ENCODE measurements around the gene KCNIP1.
A peak's percentile ranks its signal among the peaks of the same experiment; 100 is the strongest.

The KCNIP1 gene

GRCh38 chr5:170523830-170524229 is 20.0 kb downstream of the KCNIP1 start:
- Histone ChIP-seq H3K18ac (ENCODE audit: low read length) (peak overlapping the region; percentile 73), H2AK5ac (ENCODE audit: low read depth, low read length) (peak overlapping the region; percentile 22), H2BK12ac (ENCODE audit: low read length) (no peak overlapping the region), H2BK5ac (ENCODE audit: low read length) (no peak overlapping the region), H3K9me3 (replicated peaks in 1 of 2; ENCODE audit: control insufficient read depth in 2 of 2, insufficient read depth in 1 of 2, low read depth in 1 of 2, low read length in 2 of 2) (no peaks in the 10 kb centered on the region), H3K4ac (ENCODE audit: low read length) (no peak overlapping the region), H2AFZ (ENCODE audit: low read length) (no peak overlapping the region), H2BK15ac (ENCODE audit: low read length) (no peak overlapping the region), H3K79me1 (ENCODE audit: low read depth, low read length) (no peaks in the 10 kb centered on the region), H3K4me3 (ENCODE audit: low read length in 2 of 2) (no peak overlapping the region), H3K4me1 (ENCODE audit: control insufficient read depth in 2 of 2, insufficient read depth in 1 of 2, low read depth in 1 of 2, low read length in 2 of 2) (peaks cover 0 to 7% of the 10 kb centered on the region in 2 donors), H3K27me3 (ENCODE audit: control insufficient read depth in 3 of 3, insufficient read depth in 3 of 3, low read depth in 1 of 3, low read length in 3 of 3) (no peaks in the 10 kb centered on the region), H2BK120ac (ENCODE audit: low read depth, low read length) (no peak overlapping the region), H3K36me3 (replicated peaks in 1 of 2; ENCODE audit: control insufficient read depth in 2 of 2, insufficient read depth in 2 of 2, low read length in 2 of 2) (no peaks in the 10 kb centered on the region), H3K14ac (ENCODE audit: low read length) (no peak overlapping the region), H3K4me2 (ENCODE audit: insufficient read depth, low read length, poor library complexity, severe bottlenecking) (no peak overlapping the region), H3K23ac (ENCODE audit: low read depth, low read length, poor library complexity) (no peak overlapping the region), H3K27ac (replicated peaks; ENCODE audit: low read length) (no peak overlapping the region), H4K8ac (ENCODE audit: low read depth, low read length) (no peak overlapping the region), H3K9ac (ENCODE audit: low read depth, low read length, poor library complexity) (no peak overlapping the region), H4K91ac (ENCODE audit: low read depth, low read length, poor library complexity) (no peak overlapping the region)
- DNase-seq (ENCODE audit: low spot score) = no peak
- WGBS, 2 donors (ENCODE audit: extremely low coverage in 2 of 2, insufficient read length in 2 of 2, insufficient replicate concordance in 1 of 2) = no CpG with 5 or more reads among the region's 2 CpGs

- no peak overlapping the region for H2BK120ac ChIP-seq (ENCODE audit: low read depth, low read length)
- peaks cover 0 to 7% of the 10 kb centered on the region in 2 donors for H3K4me1 ChIP-seq (ENCODE audit: control insufficient read depth in 2 of 2, insufficient read depth in 1 of 2, low read depth in 1 of 2, low read length in 2 of 2)
- no peak overlapping the region for H3K23ac ChIP-seq (ENCODE audit: low read depth, low read length, poor library complexity)
- no peaks in the 10 kb centered on the region for H3K9me3 ChIP-seq (replicated peaks in 1 of 2; ENCODE audit: control insufficient read depth in 2 of 2, insufficient read depth in 1 of 2, low read depth in 1 of 2, low read length in 2 of 2)
- H3K14ac ChIP-seq (ENCODE audit: low read length) = no peak overlapping the region
- H2AK5ac ChIP-seq (ENCODE audit: low read depth, low read length) = no peak overlapping the region
- no peak overlapping the region for H2AFZ ChIP-seq (ENCODE audit: low read length)
- H4K8ac ChIP-seq (ENCODE audit: low read depth, low read length) = no peak overlapping the region
- WGBS, 2 donors (ENCODE audit: extremely low coverage in 2 of 2, insufficient read length in 2 of 2, insufficient replicate concordance in 1 of 2) = no CpG with 5 or more reads among the region's 3 CpGs
- no peak overlapping the region for H2BK5ac ChIP-seq (ENCODE audit: low read length)
- no peak overlapping the region for H2BK12ac ChIP-seq (ENCODE audit: low read length)
- no peak overlapping the region for H3K4me2 ChIP-seq (ENCODE audit: insufficient read depth, low read length, poor library complexity, severe bottlenecking)
- no peak overlapping the region for H2BK15ac ChIP-seq (ENCODE audit: low read length)
- no peaks in the 10 kb centered on the region for H3K79me1 ChIP-seq (ENCODE audit: low read depth, low read length)
- H4K91ac ChIP-seq (ENCODE audit: low read depth, low read length, poor library complexity) = no peak overlapping the region
- H3K4ac ChIP-seq (ENCODE audit: low read length) = no peak overlapping the region
- no peak overlapping the region for H3K9ac ChIP-seq (ENCODE audit: low read depth, low read length, poor library complexity)
- H3K18ac ChIP-seq (ENCODE audit: low read length) = no peak overlapping the region
- no peak overlapping the region for H3K4me3 ChIP-seq (ENCODE audit: low read length in 2 of 2)
- H3K27me3 ChIP-seq (ENCODE audit: control insufficient read depth in 3 of 3, insufficient read depth in 3 of 3, low read depth in 1 of 3, low read length in 3 of 3) = no peaks in the 10 kb centered on the region
- no peak for DNase-seq (ENCODE audit: low spot score)
- no peaks in the 10 kb centered on the region for H3K36me3 ChIP-seq (replicated peaks in 1 of 2; ENCODE audit: control insufficient read depth in 2 of 2, insufficient read depth in 2 of 2, low read length in 2 of 2)
- no peak overlapping the region for H3K27ac ChIP-seq (replicated peaks; ENCODE audit: low read length)
Measured at GRCh38 chr5:170524576-170524975, 20.8 kb downstream of the KCNIP1 start.

GRCh38 chr5:170525470-170526211 is 21.8 kb downstream of the KCNIP1 start:
- peak overlapping the region; percentile 63 for H3K18ac ChIP-seq (ENCODE audit: low read length)
- no peak overlapping the region for H3K14ac ChIP-seq (ENCODE audit: low read length)
- no peak overlapping the region for H3K4me2 ChIP-seq (ENCODE audit: insufficient read depth, low read length, poor library complexity, severe bottlenecking)
- H3K79me1 ChIP-seq (ENCODE audit: low read depth, low read length) = no peaks in the 10 kb centered on the region
- no peak overlapping the region for H4K91ac ChIP-seq (ENCODE audit: low read depth, low read length, poor library complexity)
- H2BK15ac ChIP-seq (ENCODE audit: low read length) = no peak overlapping the region
- DNase-seq (ENCODE audit: low spot score) = no peak
- H2AK5ac ChIP-seq (ENCODE audit: low read depth, low read length) = no peak overlapping the region
- no peak overlapping the region for H3K27ac ChIP-seq (replicated peaks; ENCODE audit: low read length)
- H3K27me3 ChIP-seq (ENCODE audit: control insufficient read depth in 3 of 3, insufficient read depth in 3 of 3, low read depth in 1 of 3, low read length in 3 of 3) = no peaks in the 10 kb centered on the region
- no peak overlapping the region for H3K4ac ChIP-seq (ENCODE audit: low read length)
- no peak overlapping the region for H2AFZ ChIP-seq (ENCODE audit: low read length)
- no peak overlapping the region for H4K8ac ChIP-seq (ENCODE audit: low read depth, low read length)
- no peak overlapping the region for H2BK120ac ChIP-seq (ENCODE audit: low read depth, low read length)
- H3K9ac ChIP-seq (ENCODE audit: low read depth, low read length, poor library complexity) = peak overlapping the region; percentile 55
- no CpG with 5 or more reads among the region's 7 CpGs for WGBS, 2 donors (ENCODE audit: extremely low coverage in 2 of 2, insufficient read length in 2 of 2, insufficient replicate concordance in 1 of 2)
- no peaks in the 10 kb centered on the region for H3K36me3 ChIP-seq (replicated peaks in 1 of 2; ENCODE audit: control insufficient read depth in 2 of 2, insufficient read depth in 2 of 2, low read length in 2 of 2)
- H2BK12ac ChIP-seq (ENCODE audit: low read length) = peak overlapping the region; percentile 75
- no peak overlapping the region for H2BK5ac ChIP-seq (ENCODE audit: low read length)
- no peak overlapping the region for H3K4me3 ChIP-seq (ENCODE audit: low read length in 2 of 2)
- no peak overlapping the region for H3K23ac ChIP-seq (ENCODE audit: low read depth, low read length, poor library complexity)
- H3K9me3 ChIP-seq (replicated peaks in 1 of 2; ENCODE audit: control insufficient read depth in 2 of 2, insufficient read depth in 1 of 2, low read depth in 1 of 2, low read length in 2 of 2) = no peaks in the 10 kb centered on the region
- H3K4me1 ChIP-seq (ENCODE audit: control insufficient read depth in 2 of 2, insufficient read depth in 1 of 2, low read depth in 1 of 2, low read length in 2 of 2) = peaks cover 0 to 7% of the 10 kb centered on the region in 2 donors

GRCh38 chr5:170527991-170528390 is 24.2 kb downstream of the KCNIP1 start:
- H4K8ac ChIP-seq (ENCODE audit: low read depth, low read length) = no peak overlapping the region
- no peak overlapping the region for H3K4me2 ChIP-seq (ENCODE audit: insufficient read depth, low read length, poor library complexity, severe bottlenecking)
- no peak overlapping the region for H3K23ac ChIP-seq (ENCODE audit: low read depth, low read length, poor library complexity)
- H2AK5ac ChIP-seq (ENCODE audit: low read depth, low read length) = no peak overlapping the region
- no peaks in the 10 kb centered on the region for H3K27me3 ChIP-seq (ENCODE audit: control insufficient read depth in 3 of 3, insufficient read depth in 3 of 3, low read depth in 1 of 3, low read length in 3 of 3)
- WGBS, 2 donors (ENCODE audit: extremely low coverage in 2 of 2, insufficient read length in 2 of 2, insufficient replicate concordance in 1 of 2) = no CpG with 5 or more reads among the region's 3 CpGs
- H3K27ac ChIP-seq (replicated peaks; ENCODE audit: low read length) = no peak overlapping the region
- H3K4me1 ChIP-seq (ENCODE audit: control insufficient read depth in 2 of 2, insufficient read depth in 1 of 2, low read depth in 1 of 2, low read length in 2 of 2) = peaks cover 0 to 12% of the 10 kb centered on the region in 2 donors
- H3K4ac ChIP-seq (ENCODE audit: low read length) = no peak overlapping the region
- H3K18ac ChIP-seq (ENCODE audit: low read length) = no peak overlapping the region
- no peak overlapping the region for H2BK12ac ChIP-seq (ENCODE audit: low read length)
- H3K4me3 ChIP-seq (ENCODE audit: low read length in 2 of 2) = no peak overlapping the region
- H2BK5ac ChIP-seq (ENCODE audit: low read length) = no peak overlapping the region
- no peak overlapping the region for H2BK120ac ChIP-seq (ENCODE audit: low read depth, low read length)
- no peaks in the 10 kb centered on the region for H3K79me1 ChIP-seq (ENCODE audit: low read depth, low read length)
- no peak overlapping the region for H2AFZ ChIP-seq (ENCODE audit: low read length)
- H3K36me3 ChIP-seq (replicated peaks in 1 of 2; ENCODE audit: control insufficient read depth in 2 of 2, insufficient read depth in 2 of 2, low read length in 2 of 2) = no peaks in the 10 kb centered on the region
- no peak for DNase-seq (ENCODE audit: low spot score)
- H3K9ac ChIP-seq (ENCODE audit: low read depth, low read length, poor library complexity) = no peak overlapping the region
- H4K91ac ChIP-seq (ENCODE audit: low read depth, low read length, poor library complexity) = no peak overlapping the region
- H3K9me3 ChIP-seq (replicated peaks in 1 of 2; ENCODE audit: control insufficient read depth in 2 of 2, insufficient read depth in 1 of 2, low read depth in 1 of 2, low read length in 2 of 2) = no peaks in the 10 kb centered on the region
- no peak overlapping the region for H3K14ac ChIP-seq (ENCODE audit: low read length)
- no peak overlapping the region for H2BK15ac ChIP-seq (ENCODE audit: low read length)

Measured in neuronal stem cell (in vitro differentiated cells).